HG02973 (cell line): ENCODE measurements around the gene SORBS2.
A peak's percentile ranks its signal among the peaks of the same experiment; 100 is the strongest.

Experiments
- ATAC-seq: cut with Tn5 transposase; IDR thresholded peaks from one replicate; pipeline ENCODE4 v1.9.1; 2021; ENCODE audit warnings: moderate library complexity; ENCODE audit not compliant: unreplicated experiment

SORBS2 gene

GRCh38 chr4:185597532-185598188 lies 214.3 kb downstream of the SORBS2 start:
- ATAC-seq = peak; percentile 83

- ATAC-seq = no peak
Measured at GRCh38 chr4:185592845-185593488, 219.0 kb downstream of the SORBS2 start.

GRCh38 chr4:185592438-185592837 lies 219.6 kb downstream of the SORBS2 start:
- ATAC-seq = no peak

GRCh38 chr4:185591679-185592141 lies 220.3 kb downstream of the SORBS2 start:
- ATAC-seq = no peak

GRCh38 chr4:185590982-185591381 lies 221.0 kb downstream of the SORBS2 start:
- ATAC-seq = no peak

- no peak for ATAC-seq
Measured at GRCh38 chr4:185589067-185589836, 222.7 kb downstream of the SORBS2 start.

GRCh38 chr4:185587427-185588161 lies 224.4 kb downstream of the SORBS2 start:
- ATAC-seq = peak; percentile 99

GRCh38 chr4:185587030-185587426 lies 225.0 kb downstream of the SORBS2 start:
- ATAC-seq = no peak

GRCh38 chr4:185585211-185585610 lies 226.8 kb downstream of the SORBS2 start:
- ATAC-seq = no peak

- ATAC-seq = no peak
Measured at GRCh38 chr4:185583813-185584212, 228.2 kb downstream of the SORBS2 start.

- ATAC-seq = no peak
Measured at GRCh38 chr4:185582651-185583400, 229.2 kb downstream of the SORBS2 start.

- ATAC-seq = no peak
Measured at GRCh38 chr4:185580699-185581098, 231.3 kb downstream of the SORBS2 start.

- no peak for ATAC-seq
Measured at GRCh38 chr4:185578284-185578683, 233.7 kb downstream of the SORBS2 start.

GRCh38 chr4:185576962-185577950 lies 234.7 kb downstream of the SORBS2 start:
- ATAC-seq = no peak

- ATAC-seq = no peak
Measured at GRCh38 chr4:185576314-185576961, 235.6 kb downstream of the SORBS2 start.

GRCh38 chr4:185573651-185574199 lies 238.3 kb downstream of the SORBS2 start:
- no peak for ATAC-seq

GRCh38 chr4:185570727-185571126 lies 241.3 kb downstream of the SORBS2 start:
- no peak for ATAC-seq
